ENCODE results near the gene GMPR.
"Not testable (repeated sequence)": the region's sequence is repeated elsewhere in the genome, so short reads cannot be mapped to it uniquely, and the experiment has no call there.

The GMPR gene

DNA sequence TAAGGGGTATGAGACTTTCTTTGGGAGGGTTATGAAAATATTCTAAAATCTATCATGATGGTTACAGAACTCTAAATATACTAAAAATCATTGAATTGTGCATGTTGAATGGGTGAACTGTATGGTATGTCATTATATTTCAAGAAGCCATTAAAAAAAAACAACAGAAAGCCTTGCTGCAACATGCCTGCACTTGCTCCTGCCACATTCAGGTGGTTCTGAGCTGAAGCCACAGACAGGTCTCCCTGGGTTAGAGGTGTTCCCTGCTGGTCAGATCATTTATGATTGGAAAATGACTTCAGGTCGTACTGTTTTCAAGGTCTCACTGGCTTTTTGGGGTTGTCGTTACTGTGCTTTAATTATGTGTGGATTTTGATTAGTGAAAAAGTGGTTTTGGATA is 13.3 kb downstream of the GMPR start:
- no peak for DNase-seq

DNA sequence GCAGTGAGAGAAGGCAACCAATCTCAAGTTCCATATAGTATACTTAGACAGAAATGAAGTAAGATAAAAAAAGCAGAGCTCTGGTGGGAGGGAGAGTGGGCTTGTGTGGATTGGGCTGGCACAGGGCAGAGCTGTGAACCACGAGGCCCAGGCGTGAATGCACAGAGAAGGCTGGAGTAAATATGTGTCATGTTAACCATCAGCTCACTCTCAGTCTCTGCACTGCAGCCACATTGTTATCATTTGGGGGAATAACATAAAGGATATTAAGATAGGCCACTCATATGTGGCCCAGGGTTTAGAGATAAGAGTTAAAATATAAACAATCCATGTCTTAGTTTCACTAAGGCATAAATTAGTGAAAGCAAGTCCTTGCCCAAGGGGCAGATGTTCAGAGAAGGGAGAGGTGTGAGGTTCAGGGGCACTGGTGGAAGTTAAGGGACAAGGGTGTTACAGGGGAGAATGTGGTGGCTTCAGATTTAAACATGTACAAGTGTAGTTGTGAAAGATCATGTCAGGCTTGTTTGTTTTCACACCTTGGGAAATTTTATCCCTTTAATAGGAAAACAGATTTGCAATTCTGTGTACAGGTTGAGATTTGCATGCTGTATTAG is 14.4 kb downstream of the GMPR start:
- no peak for DNase-seq

DNA sequence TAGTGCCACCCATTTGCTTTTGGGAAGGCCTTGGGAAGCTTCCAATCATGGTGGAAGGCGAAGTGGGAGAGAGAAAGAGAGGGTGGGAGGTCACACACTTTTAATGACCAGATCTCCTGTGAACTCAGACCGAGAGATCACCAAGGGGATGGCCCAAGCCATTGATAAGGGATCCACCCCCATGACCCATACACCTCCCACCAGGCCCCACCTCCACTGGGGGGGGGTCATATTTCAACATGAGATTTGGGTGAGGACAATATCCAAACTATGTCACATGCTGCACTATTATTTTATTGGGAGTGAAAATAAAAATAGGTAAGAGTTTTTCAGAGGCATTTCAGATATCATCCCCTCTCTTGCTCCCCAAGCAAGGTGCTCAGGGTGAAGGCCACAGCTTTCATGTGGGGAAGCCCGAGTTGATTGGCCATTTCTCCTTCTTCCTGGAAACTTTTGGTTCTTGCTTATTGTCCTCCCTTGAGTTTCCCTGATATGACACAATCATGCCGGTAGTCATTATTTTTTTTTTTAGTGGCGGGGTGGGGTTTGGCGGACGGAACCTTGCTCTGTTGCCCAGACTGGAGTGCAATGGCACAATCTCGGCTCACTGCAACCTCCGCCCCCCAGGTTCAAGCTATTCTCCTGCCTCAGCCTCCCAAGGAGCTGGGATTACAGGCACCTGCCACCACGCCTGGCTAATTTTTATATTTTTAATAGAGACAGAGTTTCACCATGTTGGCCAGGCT is 15.2 kb downstream of the GMPR start:
- DNase-seq, result no peak

DNA sequence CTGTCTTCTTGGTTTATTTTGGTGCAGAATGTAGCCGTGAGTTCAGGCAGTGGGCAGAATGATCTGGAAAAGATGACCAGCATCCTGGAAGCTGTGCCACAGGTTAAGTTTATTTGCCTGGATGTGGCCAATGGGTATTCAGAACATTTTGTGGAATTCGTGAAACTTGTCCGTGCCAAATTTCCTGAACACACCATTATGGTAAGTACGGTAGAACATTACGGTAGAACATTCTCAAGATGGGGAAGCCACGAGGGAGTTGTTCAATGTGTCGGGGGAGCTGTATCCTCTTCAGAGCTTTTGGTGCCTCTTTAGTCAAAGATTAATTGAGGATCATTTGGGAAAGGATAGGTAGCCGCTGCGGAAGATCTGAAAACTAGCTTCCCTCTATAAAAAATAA is 16.1 kb downstream of the GMPR start:
- DNase-seq, result no peak

DNA sequence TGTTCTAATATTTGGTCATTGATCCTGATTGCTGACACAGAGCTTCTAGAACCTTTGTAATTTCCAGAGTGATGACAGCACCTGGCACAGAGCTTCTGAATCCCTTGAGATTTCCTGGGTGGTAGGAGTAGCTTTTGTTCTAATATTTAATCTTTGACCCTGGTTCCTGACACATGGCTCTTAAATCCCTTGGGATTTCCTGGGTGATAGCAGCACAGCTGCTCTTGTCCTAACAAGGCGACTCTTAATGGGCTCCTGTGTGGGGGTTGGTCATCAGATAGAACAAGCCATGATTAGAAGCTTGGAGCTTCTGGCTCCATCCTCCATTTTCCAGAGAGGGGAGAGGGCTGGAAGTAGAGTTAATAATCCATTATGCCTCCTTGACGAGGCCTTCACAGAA is 18.4 kb downstream of the GMPR start:
- no peak for DNase-seq

DNA sequence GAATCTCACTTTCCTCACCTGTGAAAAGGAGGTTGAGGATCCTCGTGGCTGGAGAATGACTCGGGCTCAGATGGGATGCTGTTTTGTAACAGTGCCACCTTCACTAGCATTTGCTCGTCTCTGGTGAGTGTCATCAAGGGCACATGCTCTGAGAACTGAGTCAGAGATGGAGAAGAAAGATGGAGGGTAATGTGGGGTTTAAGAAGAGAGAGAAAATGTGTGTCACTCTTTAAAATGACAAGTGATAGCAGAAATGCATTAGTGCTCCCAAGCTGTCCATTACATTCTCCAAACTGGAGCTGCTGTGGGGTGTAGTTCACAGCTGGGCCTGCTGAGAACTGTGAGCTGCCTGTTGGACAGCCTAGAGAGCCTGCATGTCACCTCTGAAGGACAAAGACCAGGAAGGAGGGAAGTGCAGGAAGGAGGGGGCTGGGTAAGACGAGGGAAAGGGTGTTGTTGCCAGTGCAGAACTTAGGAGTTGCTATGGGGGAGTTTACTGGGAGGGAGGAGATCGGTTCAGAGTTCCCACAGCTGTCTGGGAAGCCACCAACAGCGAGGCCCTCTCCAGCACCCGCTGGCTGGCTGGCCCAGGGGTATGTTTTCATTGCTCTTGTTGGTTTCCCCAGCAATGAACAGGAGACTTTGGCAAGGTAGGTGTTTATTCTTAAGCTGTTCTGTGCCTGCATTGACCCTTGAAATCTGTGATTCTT is 19.8 kb downstream of the GMPR start:
- DNase-seq, result no peak

DNA sequence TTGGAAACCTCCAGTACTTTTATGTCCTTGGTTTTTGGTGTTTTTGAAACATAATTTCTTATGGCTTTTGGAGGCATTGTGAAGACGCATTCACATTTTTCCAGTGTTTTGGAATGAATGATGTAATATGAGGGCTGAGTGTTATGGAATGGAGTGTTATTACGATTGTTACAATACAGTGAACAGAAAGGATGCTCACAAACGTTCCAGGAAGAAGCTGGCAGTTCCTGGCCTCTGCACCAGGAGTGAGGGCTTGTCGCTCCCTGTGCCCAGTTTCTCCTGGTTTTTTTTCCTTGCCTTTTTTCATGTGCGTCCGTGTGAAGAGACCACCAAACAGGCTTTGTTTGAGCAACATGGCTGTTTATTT is 20.3 kb downstream of the GMPR start:
- no peak for DNase-seq

DNA sequence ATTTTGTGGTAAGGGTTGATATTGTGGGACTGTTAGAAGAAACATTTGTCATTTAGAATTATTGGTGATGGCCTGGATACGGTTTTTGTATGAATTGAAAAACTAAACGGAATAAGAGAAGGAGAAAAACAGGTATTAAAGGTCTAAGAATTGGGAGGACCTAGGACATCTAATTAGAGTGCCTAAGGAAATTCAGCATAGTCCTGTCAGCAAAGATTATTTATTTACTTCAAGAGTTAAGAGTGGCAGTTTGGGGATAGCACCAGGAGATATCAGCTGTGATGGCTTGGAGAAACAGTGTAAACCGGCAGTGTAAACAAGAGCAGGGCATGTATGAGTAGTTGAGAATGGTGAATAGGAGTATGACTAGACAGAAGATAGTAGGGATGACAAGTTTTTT is 21.2 kb downstream of the GMPR start:
- not testable (repeated sequence) for DNase-seq

DNA sequence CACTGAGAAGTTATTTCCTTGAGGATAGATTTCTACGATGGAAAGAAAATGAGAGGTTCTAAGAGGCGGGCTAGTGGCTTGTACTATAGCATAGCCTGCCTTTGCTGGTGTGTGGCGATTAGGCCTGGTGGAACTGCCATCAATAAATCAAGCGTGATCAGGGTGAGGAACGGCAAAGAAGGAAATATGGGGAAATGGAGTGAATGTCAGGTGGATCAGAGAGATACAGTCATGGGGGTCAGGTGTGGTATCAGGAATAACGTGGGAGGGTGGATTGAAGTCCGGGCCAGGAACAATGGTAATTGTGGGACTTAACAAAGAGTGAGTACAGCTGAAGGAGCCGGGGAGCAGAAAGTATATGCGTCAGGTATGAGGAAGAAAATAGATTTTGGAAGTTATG is 22.2 kb downstream of the GMPR start:
- not testable (repeated sequence) for DNase-seq

DNA sequence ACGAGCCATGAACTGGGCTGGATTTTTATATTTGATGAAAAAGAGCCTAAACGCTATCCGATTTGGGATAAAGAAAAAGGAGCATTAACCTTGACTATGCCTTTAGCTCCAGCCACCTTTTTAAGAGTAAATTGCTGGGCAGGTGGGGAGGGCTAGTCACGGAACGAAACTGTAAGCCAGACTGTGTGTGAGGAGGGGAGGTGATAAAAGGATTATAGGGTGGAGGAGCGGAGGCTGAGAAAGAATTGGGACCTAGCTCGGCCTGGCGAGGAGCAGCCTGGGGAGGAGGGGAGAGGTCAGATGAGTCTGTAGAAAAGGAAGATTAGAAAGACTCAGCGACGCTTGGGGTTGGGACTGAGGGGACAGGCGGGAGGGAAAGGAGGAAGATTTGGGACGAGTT is 24.4 kb downstream of the GMPR start:
- DNase-seq, result not testable (repeated sequence)

DNA sequence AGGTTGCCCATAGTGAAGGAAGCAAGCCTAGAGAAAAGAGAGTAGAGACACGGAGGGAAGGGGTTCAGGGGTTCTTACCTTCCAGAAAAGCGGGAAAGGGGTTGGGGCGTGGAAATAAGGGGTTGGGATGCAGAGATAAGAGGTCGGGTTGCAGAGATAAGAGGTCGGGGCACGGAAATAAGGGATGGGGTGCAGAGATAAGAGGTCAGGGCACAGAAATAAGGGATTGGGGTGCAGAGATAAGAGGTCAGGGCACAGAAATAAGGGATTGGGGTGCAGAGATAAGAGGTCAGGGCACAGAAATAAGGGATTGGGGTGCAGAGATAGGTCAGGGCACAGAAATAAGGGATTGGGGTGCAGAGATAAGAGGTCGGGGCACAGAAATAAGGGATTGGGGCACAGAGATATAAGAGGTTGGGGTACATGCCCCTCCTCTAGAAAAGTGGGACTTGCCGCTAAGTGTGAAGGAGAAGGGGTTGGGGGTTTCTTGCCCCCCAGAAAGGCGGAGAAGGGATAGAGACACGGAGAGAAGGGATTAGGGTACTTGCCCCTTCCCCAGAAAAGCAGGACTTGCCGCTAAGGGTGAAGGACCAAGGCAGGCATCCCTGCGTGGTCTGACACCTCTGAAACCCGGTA is 25.2 kb downstream of the GMPR start:
- not testable (repeated sequence) for DNase-seq

DNA sequence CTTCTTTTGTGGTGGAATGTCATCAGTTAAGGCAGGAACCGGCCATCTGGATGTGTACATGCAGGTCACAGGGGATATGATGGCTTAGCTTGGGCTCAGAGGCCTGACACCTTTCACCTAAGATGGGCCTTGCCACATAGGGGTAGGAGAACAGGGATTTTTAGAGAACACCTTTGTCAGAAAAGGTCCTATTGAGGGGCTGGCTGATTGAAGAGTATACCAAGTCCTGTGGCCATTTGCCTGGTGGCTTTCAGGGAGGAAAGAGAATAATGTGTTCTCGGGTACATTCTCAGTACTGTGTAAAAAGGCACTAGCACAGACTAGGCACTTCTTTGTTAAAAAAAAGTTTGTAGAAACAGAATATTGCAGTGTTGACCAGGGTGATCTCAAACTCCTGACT is 26.4 kb downstream of the GMPR start:
- DNase-seq, result no peak

DNA sequence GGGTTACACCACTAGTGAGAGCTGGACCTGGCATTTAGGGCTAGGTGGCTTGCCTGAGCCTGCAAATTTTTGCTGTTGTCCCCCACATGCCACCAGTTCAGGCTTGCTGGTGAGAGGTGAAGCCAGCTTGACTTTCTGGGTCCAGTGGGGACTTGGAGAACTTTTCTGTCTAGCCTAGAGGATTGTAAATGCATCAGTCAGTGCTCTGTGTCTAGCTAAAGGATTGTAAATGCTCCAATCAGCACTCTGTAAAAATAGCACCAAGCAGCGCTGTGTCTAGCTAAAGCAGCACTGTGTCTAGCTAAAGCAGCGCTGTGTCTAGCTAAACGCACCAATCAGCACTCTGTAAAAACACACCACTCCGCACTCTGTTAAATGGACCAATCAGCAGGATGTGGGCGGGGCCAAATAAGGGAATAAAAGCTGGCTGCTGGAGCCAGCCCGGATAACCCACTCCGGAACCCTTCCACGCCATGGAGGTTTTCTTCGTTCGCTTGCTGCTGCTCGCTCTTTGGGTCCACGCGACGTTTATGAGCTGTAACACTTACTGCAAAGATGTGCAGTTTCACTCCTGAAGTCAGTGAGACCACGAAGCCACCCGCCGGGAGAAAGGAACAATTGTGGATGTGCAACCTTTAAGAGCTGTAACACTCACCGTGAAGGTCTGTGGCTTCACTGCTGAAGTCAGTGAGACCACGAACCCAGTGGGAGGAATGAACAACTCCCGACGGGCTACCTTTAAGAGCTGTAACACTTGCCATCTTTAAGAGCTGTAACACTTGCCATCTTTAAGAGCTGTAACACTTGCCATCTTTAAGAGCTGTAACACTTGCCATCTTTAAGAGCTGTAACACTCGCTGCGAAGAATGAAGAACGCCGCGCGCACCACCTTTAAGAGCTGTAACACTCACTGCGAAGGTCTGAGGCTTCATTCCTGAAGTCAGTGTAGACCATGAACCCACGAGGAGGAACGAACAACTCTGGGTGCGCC is 27.3 kb downstream of the GMPR start:
- no peak for DNase-seq

DNA sequence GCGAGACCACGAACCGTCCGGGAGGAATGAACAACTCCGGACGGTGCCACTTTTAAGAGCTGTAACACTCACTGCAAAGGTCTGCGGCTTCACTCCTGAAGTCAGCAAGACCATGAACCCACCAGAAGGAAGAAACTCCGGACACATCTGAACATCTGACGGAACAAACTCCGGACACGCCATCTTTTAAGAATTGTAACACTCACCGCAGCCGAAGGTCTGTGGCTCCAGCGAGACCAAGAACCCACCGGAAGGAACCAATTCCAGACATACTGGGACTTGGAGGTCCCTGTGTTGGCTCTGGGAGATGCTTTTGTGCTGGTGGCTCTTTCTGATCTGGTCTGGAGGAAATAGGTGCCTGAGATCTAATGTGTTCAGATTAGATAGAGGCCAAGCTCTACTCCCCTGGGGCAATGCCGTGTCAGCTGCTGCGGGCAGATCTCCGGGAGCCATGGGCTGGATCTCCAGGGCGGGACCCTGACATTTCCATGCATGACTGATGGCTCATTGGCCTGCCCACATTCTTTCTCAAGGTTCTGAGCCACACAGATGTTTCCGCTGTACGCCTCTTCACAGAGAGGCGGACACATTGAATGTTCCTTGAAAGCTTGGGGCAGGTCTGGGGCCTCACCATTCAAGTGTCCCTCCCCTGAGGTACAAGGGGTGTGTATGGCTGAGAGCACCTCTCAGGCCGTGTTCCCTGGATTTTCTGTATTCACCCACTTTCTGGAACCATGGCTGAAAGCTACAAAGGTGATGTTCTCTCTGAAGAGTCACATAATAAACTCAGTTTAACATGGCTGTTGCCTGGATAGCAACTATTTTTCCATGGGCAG is 29.3 kb downstream of the GMPR start:
- no peak for DNase-seq

DNA sequence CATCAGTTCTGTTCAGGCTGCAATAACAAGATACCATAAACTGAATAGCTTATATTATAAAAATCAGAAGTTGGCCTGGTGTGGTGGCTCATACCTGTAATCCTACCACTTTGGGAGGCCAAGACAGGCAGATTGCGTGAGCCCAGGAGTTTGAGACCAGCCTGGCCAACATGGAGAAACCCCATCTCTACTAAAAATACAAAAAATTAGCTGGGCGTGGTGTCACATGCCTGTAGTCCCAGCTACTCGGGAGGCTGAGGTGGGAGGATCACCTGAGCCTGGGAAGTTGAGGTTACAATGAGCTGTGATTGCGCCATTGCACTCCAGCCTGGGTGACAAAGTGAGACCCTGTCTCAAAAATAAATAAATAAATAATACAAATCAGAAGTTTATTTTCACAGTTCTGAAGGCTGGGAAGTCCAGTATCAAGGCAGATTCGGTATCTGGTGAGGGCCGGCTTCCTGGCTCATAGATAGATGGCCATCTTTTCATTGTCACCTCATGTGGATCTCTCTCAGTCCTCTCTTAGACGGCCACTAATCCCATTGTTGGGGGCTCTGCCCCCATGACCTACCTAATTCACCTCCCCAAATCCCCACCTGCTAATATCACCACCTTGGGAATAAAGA is 31.2 kb downstream of the GMPR start:
- DNase-seq, result not testable (repeated sequence)

DNA sequence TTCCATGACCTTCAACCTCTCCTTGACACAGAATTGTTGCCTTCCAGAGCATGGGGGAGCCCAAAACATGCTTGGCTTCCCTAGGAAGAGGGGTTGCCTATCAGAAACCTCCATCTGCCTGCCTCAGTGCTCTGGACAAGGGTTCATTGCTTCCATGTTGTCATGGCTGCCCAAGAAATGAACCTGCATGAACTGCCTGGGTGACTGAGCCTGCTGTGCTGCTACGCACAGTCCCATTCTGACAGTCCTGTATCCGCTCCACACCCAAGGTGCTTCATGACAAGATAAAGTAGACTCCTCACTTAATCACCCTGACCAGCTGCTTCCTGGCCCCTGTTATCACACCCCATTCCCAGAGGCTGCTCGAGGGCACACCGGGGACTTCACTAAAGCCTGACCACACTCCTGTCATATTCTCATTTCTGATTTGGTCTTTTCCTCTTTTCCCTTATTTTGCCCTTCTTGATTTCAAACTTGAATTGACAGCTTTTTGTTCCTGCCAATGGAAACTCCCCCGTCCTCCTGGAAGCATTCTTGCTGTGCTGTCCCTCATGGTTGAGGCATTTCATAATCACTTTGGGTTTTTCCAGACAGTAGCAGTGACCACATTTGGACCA is 31.9 kb downstream of the GMPR start:
- no peak for DNase-seq

DNA sequence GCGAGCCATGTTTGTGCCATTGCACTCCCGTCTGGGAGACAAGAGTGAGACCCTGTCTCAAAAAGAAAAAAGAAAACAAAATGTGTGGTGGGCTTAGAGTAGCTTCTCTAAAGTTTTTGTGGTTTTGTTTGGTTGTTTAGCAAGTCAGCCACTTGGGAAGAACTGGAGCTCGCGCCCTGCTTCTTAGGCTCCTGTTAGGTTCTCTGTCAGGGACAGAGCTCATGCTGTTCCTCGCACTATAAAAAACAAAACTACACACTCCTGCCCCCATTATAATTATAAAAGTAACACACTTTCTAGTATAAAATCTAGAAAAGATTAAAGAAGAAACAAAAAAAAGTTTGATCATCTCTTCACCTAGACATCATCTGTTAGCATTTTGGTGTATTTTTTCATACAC is 33.0 kb downstream of the GMPR start:
- DNase-seq, result no peak

DNA sequence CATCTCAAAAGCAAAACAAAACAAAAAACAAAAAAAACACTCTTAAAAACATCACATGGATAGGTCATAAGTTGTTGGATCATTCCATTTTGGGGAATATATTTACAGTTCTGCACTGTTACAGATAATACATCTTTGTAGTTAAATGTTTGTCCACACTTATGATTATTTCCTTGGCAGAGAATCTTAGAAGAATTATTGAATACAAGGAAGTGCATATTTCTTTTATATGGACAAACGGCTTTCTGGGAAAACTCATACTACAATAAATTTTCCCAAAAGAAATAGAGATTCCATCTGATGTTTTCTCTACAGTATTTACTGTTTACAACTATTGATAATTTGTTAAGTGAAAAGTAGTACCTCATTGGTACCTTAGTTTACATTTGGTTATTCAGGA is 33.8 kb downstream of the GMPR start:
- DNase-seq, result no peak

DNA sequence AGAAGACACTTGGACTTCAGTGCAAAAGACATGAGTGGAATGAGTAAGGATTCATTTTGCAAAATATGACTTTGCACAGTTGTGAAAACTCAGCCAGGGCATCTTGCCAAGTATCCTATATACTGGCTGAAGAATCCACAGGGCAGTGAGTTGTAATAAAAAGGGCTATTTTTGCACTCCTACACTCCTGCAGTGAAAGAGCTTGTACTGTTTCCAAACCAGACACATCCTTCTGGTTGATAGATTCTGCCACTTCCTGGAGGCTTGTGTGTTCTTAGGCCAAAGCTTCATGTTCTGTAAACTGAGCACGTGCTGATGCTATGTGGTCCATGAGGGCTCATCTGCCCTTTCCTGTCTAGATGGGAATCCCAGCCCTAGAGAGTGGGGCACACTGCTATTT is 34.9 kb downstream of the GMPR start:
- DNase-seq, result no peak

DNA sequence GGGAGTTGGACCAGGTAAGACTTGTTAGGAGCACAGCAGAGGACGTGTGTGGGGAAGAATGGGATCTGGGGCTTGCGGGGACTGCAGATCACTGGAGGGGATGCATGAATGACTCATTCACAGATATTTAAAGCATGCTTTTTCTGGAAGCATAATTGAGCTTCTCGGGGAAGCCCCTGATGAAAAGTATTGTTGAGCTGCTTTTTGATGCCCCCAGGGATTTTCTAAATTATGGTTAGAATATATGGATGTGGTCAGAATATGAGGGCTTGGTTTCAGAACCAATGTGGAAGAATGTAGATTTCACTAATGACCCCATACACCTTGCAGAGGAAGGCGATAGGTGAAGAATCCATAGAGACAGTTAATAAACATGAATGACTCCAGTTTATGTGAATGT is 36.1 kb downstream of the GMPR start:
- no peak for DNase-seq

Data from activated CD4-positive, alpha-beta T cell treated with anti-CD3 and anti-CD28 coated beads, Interleukin-2, amount 50 U/mL, for 16 hours (primary cell).